Adrenal gland (tissue), 5 donors: Measurements from ENCODE around the gene CLSTN1.

ENCODE experiments used
- POLR2A ChIP-seq, 2 donors: fragments of 450-650 bp; IDR thresholded peaks; one replicate each; pipeline ENCODE4 v1.6.1; 2017; ENCODE audit warnings: antibody characterized with exemption in 2 of 2, mild to moderate bottlenecking in 2 of 2, moderate library complexity in 1 of 2
- TF ChIP-seq, protein P1 (sequence below), 6 experiments: fragments of 450-650 bp in 4 of 6; fragments of 200-600 bp in 2 of 6; sonication (generic) in 1 of 6; IDR thresholded peaks; 1 replicate in 5 of 6; 2 replicates in 1 of 6; pipeline versions ENCODE4 v1.5.1 to v1.8.0; 2016 to 2021; ENCODE audit warnings: antibody characterized with exemption in 6 of 6, mild to moderate bottlenecking in 2 of 6, moderate library complexity in 1 of 6
- donor health status: DM: no; HTN: no; CAD: no.

DNA sequence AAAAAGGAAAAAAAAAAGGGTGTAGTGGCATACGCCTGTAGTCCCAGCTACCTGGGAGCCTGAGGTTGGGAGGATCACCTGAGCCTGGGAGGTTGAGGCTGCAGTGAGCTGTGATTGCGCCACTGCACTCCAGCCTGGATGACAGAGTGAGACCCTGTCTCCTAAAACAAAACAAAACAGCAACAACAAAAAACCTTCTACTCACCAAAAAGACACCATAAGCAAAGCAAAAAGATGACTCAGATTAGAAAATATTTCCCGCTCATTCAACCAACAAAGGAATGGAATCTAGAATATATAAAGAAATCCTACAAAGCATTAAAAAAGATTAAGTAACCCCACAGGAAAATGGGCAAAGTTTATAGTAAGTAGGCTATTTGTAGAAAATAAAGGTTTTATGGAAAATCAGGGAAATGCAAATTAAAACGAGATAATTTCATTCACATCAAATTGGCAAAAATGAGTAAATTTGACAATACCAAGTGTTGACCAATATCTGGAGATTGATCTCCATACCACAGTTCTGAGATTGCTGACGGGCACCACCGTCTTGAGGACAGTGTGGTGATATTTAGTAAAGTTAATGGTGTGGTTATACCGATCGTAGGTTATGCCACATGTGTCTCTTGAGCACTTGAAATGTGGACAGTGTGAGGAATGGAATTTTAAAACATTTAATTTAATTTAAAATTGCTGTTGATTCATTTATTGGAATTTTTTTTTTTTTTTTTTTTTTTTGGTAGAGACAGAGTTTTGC lies 118.2 kb downstream of the CLSTN1 start:
- TF ChIP-seq, protein P1, sequence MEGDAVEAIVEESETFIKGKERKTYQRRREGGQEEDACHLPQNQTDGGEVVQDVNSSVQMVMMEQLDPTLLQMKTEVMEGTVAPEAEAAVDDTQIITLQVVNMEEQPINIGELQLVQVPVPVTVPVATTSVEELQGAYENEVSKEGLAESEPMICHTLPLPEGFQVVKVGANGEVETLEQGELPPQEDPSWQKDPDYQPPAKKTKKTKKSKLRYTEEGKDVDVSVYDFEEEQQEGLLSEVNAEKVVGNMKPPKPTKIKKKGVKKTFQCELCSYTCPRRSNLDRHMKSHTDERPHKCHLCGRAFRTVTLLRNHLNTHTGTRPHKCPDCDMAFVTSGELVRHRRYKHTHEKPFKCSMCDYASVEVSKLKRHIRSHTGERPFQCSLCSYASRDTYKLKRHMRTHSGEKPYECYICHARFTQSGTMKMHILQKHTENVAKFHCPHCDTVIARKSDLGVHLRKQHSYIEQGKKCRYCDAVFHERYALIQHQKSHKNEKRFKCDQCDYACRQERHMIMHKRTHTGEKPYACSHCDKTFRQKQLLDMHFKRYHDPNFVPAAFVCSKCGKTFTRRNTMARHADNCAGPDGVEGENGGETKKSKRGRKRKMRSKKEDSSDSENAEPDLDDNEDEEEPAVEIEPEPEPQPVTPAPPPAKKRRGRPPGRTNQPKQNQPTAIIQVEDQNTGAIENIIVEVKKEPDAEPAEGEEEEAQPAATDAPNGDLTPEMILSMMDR (IDR thresholded peaks at IDR 0.05), result no peak
- TF ChIP-seq POLR2A (IDR thresholded peaks at IDR 0.05), result no peak
